ENCODE measurements around the gene C20orf141. TPM values are rescaled to one million over a fixed set of nuclear protein-coding genes. Genes with fewer than 3 reads are reported as not detected.

The C20orf141 gene
- polyA plus RNA-seq, 1 donor = not detected

- no peak for DNase-seq
Observed at GRCh38 chr20:2846698-2847097, 31.9 kb downstream of the C20orf141 start.

DNA sequence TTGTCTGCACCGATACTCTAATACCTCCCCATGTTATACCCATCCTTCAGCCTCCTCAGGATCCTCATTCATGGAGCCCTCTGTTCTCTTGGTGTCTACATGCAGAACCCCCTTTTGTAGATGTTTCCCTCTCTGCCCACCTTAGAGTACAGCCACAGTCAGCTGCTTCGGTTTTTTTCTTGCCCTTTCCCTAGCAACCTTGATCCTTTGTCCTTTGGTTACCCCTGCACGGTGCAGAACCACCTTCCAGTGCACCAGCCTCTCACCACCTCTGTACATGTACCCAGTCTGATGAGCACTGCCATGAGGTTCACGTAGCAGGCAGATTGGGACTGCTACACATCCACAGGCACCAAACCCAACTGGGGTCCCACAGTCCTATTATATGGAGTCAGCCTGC is 33.0 kb downstream of the C20orf141 start:
- DNase-seq = no peak

DNA sequence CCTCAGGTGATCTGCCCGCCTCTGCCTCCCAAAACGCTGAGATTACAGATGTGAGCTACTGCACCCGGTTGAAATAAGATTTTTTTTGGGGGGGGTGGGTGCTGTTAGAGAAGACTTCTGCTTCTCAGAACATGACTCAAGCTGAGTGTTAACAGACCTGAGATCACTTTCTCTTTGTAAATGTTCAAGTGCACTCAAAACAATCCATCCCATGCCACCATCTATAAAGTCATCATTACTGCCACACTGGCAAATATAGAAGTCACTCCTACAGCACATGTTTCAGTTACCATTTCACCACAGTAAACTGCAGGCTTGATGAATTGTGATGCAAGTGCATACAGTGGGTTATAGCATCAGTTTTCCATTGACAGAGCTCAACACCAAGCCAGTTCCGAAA is 34.7 kb downstream of the C20orf141 start:
- DNase-seq = no peak

GRCh38 chr20:2851086-2851485 is 36.3 kb downstream of the C20orf141 start:
- DNase-seq = no peak

GRCh38 chr20:2858591-2858990 is 43.8 kb downstream of the C20orf141 start:
- DNase-seq = no peak

DNA sequence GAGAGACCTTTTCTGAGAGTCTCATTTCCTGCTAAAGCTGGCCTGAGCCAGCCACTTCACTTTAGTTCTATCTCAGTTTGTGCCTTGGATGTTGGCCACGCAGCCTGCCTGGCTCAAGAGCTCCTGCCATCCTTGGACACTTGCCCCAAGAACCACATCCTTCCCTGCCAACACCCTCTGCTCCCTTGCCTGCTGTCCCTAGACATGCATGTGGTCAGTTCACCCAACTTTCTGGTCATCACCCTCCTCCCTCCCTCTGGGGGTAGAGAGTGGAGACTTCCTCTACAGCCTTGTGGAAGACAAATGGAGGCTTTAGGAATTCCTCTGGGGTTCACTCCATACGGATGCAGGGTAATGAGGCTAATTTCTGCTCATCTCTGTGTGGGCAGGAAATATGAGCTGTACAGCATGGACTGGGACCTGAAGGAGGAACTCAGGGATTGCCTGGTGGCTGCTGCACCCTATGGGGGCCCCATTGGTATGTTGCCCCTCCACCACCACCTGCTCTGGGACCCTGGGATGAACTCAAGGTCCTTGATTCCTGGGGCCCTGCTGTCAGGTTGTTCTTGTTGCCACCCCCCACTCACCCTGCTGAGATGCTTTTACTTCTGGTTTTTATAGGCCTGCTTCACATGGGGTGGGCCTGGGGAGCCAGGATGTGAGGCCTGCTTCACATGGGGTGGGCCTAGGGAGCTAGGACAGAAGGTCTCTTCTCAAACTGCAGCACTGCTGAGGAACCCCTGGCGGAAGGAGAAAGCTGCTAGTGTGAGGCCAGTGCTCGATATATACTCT is 44.7 kb downstream of the C20orf141 start:
- DNase-seq = no peak

DNA sequence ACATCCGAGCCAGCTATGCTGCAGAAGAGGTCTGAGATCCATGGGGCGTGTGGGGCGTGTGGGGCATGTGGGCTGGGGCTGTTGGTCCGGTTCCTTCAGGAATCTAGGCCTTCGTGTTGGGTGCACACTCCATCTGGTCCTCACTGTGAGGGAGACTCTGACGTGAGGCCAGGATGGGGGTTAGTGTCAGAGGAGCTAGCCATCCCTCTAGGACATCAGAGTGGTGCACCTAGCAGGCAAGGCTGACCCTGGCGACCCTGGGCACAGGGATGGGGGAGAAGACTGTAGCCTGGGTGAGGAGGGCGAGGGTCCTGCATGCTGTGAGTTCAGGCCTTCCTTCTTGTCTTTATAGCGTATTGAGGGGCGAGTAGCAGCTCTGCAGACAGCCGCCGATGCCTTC is 49.8 kb downstream of the C20orf141 start:
- no peak for DNase-seq

DNA sequence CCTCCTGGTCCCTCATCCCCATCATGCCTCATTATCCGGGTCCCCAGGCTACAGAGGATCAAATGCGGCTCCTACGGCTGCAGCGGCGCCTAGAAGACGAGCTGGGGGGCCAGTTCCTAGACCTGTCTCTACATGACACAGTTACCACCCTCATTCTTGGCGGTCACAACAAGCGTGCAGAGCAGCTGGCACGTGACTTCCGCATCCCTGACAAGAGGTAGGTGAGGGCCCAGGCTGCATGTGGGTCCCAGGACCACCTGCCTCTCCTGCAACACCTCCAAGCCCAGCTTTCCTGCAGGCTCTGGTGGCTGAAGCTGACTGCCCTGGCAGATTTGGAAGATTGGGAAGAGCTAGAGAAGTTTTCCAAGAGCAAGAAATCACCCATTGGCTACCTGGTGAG is 50.3 kb downstream of the C20orf141 start:
- DNase-seq = no peak

Other genes with a start within 250 kb of the C20orf141 start
- 305 TPM for gene NOP56, start 162.4 kb upstream of the C20orf141 start, polyA plus RNA-seq (ENCODE audit: insufficient read length)
- 134 TPM for gene IDH3B, start 150.8 kb upstream of the C20orf141 start, polyA plus RNA-seq (ENCODE audit: insufficient read length)
- 31.4 TPM for gene EBF4, start 122.2 kb upstream of the C20orf141 start, polyA plus RNA-seq (ENCODE audit: insufficient read length)
- 224 TPM for gene CPXM1, start 14.4 kb upstream of the C20orf141 start, polyA plus RNA-seq (ENCODE audit: insufficient read length)
- gene TMEM239, start 1.4 kb downstream of the C20orf141 start, polyA plus RNA-seq (ENCODE audit: insufficient read length) = 0.03 TPM
- gene PCED1A, start 25.7 kb downstream of the C20orf141 start, polyA plus RNA-seq (ENCODE audit: insufficient read length) = 56.3 TPM
- gene VPS16, start 25.8 kb downstream of the C20orf141 start, polyA plus RNA-seq (ENCODE audit: insufficient read length) = 36.9 TPM
- 103 TPM for gene PTPRA, start 58.5 kb downstream of the C20orf141 start, polyA plus RNA-seq (ENCODE audit: insufficient read length)
- 0.73 TPM for gene GNRH2, start 228.6 kb downstream of the C20orf141 start, polyA plus RNA-seq (ENCODE audit: insufficient read length)
- gene MRPS26, start 231.1 kb downstream of the C20orf141 start, polyA plus RNA-seq (ENCODE audit: insufficient read length) = 48.0 TPM

Measured in left kidney (tissue), 2 donors.